NCI-H2227 (cell line): ENCODE measurements around the gene SPOCK1.

Source experiments
- DNase-seq: peaks from one replicate; lab custom pipeline; 2025; ENCODE audit not compliant: unreplicated experiment; lab: John Stamatoyannopoulos, UW

Gene SPOCK1

DNA sequence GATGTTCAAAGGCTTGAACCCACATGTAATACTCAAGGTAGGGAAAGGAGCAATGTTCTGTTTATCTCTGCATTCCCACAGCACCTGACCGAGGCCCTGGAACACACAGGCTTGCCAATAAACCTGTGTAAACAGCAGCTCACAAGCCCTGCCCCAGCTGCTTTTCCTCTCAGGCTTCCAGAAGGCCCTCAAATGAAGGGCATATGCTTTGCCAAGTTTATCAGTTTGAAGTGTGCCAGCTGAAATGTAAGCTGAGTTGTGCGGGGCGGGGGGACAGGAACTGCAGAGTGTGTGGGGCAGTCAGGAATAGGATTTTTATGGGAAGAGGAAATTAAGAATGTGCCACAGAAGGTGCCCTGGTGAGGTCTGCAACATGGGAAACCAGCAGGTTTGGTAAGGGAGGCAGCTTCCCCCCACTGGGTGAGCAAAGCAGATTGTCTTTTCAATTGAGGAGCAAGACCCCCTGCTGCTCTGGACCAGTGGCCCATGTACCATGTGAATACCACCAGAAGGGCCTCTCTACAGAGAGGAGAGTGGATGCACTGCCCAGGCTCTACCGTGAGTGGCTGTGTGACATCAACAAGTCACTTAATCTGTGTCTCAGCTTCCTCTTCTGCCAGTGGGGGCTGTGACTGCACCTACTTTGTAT, 194.8 kb downstream of the SPOCK1 start:
- no peak for DNase-seq

DNA sequence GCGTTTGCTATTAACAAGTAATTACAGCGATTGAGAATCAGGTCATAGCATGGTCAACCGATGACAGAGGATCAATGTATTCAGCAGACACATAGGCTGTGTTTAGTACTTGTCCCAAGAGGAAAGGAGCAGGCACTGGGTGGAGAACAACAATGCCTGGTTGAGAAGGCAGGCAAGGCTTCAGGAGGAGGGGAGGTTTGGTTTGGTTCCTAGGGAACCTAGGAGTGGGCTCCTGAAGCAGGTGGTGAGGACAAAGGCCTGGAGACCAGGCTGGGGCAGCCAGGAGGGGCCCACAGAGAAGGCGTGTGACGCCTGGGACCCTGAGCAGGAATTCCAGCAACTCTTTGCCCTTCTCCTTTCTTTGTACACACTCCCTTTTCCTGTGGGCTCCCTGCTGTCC, 195.6 kb downstream of the SPOCK1 start:
- no peak for DNase-seq

DNA sequence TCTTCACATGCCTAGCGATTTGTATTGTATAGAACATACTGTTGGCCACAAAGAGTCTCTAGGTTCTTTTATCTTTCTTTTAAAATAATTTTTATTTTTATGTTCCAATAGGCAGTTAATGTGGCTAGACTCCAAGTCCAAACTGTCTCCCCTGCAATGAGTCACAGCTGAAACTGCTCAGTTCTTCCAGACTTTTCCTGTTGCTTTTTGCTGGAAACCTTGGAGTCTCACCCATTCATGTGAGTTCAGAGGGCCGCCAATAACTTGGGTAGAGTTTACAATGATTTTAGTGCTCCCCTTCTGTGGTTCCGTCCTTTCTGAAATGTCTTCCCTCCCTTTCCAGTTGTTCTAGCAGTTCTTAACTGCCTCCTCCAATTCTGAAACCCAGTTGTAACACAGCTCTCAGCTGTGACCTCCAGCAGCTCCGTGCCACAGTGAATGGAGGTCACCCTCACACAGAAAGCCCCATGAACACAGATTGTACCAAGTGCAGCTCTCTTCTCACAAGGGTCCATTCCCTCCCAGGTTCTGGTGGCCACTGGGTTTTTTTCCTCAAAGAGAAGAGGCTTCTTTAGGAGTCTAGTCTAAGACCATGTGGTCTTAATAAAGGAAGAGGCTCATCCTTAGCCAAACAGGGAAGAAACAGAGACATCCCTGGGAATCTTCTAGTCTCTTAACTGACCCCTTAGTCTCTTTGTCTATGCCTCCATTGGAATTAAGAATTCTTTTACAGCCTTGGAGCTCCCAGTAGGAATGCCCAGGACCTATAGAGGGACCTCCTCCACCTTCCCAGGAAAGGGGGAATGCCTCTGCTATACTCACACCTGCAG, 198.5 kb downstream of the SPOCK1 start:
- no peak for DNase-seq

DNA sequence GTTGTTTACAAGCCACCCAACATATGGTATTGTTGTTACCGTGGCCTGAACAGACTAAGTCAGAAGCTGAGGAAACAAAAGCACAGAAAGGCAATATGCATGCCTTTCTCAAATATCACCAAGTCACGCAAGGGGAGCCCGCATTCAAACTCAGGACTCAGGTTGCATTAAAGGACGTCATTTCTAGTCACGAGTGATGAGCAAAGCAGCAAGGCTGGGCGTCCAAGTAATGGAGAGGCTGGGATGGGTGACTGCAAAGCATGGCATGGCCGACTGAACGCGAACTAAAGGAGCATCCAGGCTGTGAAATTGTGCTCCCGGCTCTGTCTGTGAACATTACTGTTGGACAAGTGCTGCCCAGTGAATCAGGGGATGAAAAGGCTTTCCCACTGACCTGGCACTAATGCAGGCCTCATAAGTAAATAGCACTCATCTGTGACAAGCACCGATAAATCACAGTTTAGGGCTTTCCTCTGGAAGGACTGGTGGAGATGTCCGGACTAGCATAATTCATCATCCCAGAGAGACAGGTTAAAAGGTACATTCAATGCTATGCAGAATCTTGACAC, 202.8 kb downstream of the SPOCK1 start:
- peak; percentile 63 for DNase-seq

DNA sequence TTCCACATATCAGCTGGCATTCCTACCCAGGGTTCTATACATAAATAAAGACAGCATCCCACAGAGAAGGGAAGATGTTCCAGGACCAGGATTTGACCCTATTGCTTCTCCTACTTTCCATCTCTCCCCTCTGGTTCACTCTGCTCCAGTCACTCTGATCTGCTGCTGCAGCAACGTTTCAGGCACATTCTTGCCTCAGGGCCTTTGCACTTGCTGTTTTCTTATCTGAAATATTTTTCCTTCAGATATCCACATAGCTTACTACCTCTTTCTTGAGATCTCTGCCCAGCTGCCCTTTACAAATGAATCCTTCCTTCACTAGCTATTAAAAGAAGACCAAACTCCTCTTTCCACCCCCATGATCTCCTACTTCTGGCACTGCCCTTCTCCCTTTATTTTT, 204.5 kb downstream of the SPOCK1 start:
- DNase-seq: no peak

DNA sequence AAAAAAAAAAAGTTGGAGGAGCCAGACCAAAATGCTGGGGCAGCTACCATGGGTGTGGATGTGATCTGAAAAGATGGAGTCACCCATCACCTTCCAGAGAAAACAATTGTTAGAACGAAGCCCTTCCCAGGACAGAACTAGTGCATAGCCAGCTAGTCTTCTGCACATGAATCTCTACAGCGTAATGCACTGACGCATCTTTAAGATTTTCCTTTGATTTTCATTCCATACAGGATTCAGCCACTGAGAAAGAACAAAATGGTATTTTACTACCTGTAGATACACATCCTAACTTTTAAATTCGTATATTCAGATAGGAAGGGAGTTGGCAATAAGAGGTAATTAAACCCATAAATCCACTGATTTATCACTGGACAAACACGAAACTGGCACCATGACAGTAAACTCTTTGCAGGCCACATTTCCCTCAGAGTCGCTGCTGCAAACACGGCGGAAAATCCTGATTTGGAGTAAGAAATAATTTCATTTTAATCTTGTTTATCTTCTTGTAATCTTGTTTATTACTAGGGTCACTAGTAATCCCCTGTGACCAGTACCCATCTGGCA, 206.6 kb downstream of the SPOCK1 start:
- no peak for DNase-seq

DNA sequence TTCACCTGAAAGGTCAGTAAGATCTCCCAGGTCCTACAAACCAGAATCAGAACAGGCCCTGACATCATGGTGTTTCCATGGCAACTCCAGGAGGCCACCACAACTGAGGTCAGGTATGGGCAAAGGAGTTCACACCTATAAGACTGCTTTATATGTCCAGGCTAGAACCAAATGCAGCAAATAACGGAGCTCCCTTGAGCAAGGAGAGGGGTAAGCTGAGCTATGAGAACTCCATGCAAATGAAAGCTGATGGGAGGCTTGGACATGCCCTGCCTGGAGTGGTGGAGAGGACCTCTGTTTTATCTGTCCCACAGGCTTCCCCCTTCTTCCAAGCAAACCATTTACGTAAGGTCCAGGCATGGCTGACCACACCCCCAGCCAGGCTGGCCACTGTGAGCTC, 207.7 kb downstream of the SPOCK1 start:
- DNase-seq: no peak

DNA sequence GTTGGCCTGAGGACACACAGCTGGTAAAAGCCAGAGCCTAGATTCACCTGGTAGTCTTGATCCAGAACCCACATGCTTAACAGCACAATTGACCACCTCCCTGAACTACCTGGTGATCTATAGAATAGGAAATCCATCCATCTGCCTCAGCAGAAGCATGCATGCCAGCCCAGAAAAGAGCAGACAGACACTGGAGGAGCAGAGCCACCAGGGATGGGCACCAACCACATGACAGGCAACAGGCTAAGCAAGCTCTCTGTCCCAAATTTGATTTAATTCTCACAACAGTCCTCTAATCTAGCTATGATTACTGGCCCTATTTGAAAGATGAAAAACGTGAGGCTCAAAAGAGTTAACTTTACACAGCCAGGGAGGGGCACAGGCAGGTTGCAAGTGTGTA, 208.1 kb downstream of the SPOCK1 start:
- no peak for DNase-seq

DNA sequence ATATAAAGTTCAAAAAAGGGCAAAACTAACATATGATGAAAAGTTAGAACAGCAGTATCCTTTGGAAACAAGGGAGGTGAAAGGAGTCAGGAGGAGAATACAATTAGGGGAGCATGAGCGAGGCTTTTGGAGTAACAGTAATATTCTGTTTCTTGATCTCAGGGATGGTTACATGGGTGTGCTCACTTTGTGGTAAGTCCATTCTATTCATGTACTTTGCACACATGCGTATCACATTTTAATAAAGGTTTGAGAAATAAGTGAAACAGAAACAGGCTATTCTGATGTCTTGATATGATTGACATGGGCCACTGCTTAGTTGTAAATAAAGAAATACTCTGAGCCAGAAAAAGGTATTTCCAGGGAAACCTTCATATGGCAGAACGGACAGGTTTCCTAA, 208.8 kb downstream of the SPOCK1 start:
- no peak for DNase-seq

DNA sequence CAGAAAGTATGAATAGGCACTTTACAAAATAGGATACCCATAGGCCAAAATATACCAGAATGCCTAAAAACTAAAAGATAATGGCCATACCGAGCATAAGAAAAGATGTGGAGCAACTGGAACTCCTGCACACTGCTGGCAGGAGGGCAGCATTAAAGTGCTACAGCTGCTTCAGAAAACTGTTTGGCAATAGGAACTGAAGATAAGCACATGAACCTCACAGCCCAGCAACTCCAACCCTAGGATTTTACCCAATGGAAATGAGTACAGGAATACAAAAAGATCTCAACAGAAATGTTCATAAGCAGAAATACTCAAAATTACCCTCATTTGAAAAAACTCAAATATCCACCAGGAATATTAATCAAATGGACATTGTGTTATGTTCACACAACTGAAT, 209.3 kb downstream of the SPOCK1 start:
- no peak for DNase-seq

DNA sequence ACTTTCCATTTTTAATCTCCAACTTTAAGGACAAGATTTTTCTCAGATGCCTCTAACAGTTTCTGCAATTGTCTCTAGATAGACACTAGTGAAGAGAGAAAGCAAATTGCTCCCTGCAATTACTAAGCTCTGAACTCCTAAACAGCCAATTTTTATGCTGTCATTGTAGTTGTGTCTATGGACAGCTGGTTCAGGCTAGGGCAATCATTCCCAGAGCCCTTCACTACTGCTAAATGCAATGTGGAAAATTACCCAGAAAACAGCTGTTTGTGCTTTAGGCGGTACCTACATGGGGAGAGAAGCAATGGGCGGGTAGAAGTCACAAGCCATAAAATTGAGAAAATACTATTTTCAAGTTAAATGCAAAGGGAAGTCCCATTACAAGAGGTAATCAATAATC, 211.6 kb downstream of the SPOCK1 start:
- DNase-seq: peak; percentile 61

DNA sequence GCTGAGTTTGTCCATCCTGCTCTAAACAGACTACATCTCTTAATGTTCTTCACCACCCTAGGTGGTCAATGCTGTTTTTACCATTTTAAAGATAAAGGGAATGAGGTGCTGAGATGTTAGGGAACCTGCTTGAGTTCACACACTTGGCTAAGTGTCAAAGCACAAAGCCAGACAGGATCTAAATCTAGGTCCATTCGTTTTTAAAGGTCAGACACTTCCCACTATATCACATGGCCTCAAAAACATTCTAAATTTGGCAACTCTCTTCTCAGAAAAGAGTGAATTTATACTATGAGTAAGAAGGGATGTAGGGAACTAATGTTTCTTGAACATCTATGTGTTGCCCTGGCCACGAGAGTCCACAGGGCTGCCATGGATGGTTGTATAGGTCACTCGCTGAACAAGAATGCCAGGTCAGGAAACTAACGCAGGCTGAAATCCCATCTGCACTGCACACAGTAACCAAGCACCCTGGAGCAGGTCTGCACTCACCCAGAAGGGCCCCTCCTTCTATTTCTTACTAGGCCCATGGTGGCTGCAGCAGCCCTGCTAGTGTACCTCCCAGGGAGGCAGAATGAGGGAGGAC, 213.0 kb downstream of the SPOCK1 start:
- DNase-seq: no peak

DNA sequence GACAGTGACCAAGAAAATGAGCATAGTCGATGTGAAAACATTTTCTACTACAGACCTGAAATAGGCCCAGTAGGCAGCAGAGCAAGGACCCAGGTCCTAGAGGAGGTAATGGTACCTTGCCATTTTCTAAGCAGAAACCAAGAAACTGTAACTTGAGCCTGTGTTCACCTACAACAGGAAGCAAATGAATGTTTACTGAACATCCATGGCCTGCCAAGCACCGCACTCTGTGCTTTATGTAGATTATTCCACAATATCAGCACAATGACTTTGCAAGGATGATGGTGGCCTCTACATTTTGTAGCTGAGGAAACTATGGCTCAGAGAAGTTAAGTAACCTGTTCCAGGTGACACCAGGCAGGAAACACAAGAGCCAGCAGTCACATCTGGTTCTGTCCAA, 215.3 kb downstream of the SPOCK1 start:
- DNase-seq: no peak

DNA sequence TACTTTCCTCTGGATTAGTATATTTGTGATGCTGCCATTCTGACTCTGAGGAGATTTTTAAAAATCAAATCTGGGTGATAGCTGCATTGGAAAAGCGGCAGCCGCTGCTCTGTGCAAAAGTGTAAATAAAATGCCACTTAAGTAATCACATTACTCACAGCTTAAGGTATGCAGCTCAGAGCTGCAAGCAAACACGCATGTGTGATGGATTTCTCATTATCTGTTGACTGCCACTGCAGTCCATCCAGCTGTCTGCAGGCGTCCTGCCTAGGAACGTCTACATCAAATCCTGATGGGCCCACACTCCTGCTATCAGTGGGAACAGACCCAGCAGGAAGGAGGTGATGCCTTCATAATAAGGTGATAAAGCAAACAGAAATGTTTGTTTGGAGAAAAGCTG, 216.9 kb downstream of the SPOCK1 start:
- DNase-seq: peak; percentile 8

DNA sequence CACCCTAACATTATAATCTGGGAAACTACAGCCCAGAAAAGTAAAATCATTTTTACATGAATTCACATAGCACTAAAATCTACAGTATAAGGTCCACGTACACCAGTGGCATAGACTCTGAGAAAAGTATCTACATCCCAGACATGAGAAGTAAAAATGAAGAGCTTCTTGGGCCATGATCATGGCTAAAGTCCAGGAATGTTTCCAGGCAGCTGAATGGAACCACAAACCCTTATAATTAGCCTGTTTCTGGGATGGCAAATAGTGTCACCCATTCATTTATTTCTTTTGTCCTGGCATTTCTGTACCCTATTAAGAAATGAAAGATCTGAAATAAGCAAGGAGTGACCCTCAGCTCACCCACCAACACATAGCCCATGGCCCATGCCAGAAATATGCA, 217.9 kb downstream of the SPOCK1 start:
- DNase-seq: no peak

DNA sequence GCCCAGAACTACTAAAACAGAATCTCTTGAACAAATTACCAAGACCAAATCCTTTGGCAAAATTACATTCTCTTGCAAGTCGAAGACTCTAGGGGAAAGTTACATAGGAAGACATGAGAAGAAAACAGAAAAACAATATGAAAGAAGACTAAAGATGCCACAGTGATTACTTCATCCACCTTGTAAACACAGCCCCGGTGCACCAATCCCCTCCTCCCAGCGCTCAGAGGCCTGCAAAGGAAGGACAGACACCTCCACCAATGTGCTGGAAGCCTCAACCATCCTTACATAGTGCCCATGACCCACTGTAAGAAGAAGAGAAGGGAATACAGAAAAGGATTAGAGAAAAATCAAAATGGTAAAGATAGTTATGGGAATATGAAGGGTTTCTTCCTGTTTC, 218.5 kb downstream of the SPOCK1 start:
- no peak for DNase-seq

DNA sequence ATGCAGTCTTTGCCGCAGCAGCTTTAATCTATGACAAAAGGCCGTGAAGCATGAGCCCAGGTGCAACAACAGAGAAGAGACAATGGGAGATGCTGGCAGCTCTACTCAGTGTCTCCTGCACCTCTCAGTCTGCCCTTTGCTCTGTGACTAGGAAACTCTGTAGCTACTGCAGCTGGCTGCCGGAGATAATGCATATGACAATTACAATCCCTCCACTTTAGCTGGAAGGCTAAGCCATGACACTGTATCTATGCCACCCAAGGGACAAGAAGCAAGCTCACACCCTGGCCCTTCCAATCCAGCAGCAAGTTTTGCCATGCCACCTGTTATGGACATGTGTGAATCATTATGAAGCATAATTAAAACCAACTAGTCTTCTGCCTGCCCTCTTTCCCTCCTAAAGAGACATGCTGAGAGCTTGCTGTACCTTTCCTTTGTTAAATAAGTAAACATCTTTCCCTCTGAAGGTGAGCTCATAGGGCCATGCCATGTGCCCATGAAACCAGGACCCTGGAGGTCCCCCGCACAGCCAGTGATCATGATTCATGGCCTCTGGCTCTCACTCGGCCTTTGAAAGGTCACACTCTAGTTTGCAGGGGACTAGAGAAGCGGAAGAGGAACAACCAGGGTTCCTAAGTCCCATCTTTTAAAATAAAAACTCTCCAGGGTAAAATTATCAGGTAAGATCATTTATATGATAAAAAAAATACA, 219.4 kb downstream of the SPOCK1 start:
- DNase-seq: peak; percentile 12

DNA sequence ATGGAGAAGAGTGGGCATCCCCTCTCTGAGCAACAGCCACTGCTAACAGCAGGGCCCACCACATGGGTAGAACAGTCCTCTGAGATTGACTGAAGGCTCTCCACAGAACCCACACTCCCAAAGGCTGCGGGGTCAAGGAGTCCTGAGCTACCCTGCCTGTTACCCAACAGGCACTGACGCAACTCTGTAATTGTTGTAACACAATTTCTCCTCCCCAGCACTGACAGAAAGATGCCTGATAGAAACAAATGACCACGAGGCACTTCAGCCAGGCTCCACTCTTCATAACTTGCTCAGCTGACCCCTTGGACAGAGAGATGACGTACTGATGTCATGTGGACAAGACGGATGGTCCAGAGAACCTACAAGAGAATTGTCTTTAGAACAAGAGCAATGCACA, 220.7 kb downstream of the SPOCK1 start:
- DNase-seq: no peak

DNA sequence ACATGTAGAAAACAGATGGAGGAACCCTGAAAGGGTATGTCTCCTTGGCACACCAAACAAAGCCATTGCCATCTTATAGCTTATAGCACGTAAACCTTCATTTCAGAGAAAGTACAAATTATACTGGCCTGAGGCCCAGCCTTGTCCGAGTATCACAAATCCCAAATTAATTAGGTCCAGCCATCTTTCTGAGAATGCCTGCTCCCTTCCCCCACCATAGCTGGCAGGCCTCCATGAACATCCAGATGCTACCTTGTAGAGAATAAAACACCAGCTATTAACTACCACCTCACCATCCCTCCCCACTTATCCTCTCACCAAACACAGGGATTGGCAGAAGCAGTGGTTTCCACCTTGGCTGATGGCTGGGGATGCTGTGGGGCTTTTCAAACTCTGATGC, 224.0 kb downstream of the SPOCK1 start:
- no peak for DNase-seq

DNA sequence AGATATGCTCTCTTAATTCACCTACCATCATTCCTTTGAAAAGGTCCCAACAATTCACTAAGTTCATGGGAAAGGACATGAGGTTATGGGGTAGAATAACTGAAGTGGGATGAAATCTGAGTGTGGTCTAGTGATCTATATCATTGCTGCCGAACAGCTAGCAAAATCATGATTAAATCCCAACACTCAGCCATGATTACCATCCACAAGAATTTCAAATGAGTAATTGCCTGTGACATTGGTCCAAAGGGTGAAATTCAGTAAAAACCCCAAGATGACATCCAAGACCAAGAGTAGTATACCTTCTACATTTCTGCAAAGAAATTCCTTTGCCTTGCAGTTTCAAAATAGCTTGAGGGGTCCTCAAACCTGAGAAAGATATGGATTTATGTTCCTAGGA, 225.6 kb downstream of the SPOCK1 start:
- no peak for DNase-seq

DNA sequence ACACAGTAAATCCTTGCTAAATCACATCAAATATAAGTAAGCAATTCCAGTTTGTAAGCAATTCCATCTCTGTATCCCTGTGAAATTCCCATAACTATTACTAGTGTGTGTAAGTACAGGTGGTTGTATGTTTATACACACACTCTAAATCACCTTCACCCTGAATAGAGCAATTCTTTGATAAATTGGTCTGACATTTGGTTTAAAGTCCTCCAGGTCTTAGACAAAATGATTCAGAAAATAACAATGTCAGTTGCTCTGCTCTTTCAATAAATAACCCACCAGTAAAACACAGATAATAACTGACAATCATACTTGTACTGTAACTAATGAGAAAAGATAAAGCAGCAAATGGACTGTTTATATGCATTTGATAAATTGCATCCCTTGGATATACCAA, 226.3 kb downstream of the SPOCK1 start:
- no peak for DNase-seq
